ENCODE results near the gene LIMK1.
A peak's percentile ranks its signal among the peaks of the same experiment; 100 is the strongest.
"Not testable (repeated sequence)": the region's sequence is repeated elsewhere in the genome, so short reads cannot be mapped to it uniquely, and the experiment has no call there.

The LIMK1 gene

DNA sequence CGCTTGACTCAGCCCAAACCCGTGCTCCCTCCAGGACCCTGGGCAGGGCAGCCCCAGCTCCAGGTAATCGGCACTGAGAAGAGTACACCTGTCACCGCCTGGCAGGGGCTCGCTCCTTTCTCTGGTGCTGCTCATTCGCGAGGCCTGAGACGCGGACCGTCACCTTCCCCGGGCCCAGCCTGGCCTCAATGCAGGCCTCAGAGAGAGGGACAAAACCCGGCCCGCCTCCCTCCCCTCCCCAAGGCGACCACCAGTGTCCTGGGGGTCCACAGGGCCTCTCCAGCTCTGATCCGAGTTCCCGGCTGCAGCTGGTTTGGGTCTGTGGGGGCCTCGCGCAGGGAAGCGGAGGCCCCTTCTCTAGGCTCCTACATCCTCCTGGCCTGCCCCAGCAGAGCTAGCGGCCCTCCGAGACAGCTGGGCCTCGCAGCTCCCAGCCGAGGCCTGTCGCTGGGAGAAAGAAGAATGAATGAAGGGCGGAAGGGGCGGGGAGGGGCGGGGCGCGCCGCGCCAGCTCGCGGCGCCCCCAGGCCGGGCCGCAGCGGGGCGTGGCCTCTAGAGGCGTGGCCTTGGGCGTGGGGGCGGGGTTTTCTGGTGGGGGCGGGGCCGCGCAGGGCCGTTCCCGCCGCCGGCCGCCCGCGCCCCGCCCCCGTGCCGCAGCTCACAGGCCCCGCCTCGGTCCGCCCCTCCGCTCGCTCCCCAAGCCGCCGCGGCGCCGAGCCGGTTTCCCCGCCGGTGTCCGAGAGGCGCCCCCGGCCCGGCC is at the start of gene LIMK1:
Gene LIMK1 (plus strand): TSS at position 688 of the 760 bp plus-strand sequence. CDS start 187 bp downstream, outside the sequence.
- peak; percentile 55 for DNase-seq

DNA sequence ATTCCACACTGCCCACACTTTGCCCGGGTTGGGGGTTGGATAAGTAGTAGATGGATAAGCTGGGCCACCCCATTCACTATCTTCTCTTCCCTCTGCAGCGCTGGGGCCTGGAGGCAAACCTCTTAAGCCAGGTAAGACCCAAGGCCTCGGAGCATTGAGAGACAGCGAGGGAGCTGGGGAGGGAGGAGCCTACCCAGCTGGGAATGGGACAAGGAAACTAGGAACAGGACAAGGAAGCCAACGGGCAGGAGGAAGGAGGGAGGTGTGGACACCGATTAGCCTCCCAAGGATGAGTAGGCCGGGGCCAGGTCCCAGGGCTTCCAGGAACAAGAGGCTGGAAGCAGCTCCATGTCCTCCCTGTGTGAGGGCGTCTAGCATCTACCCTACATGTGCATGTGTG is 46.0 kb upstream of the LIMK1 start:
- no peak for DNase-seq

DNA sequence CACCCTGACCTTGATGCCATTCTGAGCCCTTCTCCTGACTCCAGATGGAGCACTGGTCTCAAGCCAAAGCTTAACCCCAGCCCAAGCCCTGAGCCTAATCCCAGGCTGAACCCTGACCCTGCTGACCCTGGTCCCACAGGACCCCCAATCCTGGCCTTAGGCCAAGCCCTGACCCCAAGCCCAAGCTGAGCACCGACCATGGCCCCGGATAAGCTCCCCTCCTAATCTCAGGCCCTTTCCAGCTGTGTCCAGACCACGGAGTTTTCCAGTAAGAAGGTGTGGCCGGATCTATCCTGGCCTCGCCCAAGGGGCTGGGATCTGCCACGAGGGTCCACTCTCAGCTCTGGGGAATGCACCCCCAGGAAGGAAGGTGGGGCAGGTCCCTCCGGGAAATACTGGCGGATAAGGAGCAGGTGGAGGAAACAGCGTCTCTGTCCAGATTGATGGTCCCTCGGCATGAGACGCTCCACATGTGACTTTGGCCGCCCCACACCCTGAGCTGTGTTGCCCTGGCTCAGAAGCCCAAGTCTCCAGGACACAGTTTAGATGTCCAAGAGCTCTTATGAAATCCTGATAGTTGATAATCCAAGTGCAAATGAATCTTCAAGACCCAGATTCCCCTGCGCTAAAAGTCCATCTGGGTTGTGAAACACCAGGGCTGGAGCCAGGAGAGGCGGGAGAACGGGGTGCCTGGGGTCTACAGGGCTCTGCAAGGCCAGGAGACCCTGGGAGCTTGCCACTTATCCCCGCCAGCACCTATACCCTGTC is 45.2 kb upstream of the LIMK1 start:
- DNase-seq: no peak

DNA sequence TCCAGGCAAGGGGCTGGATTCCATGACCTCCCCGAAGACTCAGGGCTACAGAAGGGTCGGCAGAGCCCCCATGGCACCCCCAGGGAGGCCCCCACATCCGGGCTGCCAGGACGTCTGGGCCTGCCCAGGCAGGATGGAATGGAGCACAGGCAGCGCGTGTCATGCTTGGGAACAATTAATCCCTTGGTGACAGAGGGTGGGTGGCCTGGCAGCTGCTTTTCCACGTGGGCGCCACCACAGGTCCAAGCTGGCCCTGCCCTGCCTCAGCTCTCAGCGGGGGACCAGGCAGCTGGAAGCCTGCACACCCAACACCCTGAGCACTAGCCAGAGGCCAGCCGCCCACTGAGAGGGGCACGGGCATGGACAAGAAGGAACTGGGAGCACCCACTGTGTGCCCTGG is 44.3 kb upstream of the LIMK1 start:
- DNase-seq: no peak

DNA sequence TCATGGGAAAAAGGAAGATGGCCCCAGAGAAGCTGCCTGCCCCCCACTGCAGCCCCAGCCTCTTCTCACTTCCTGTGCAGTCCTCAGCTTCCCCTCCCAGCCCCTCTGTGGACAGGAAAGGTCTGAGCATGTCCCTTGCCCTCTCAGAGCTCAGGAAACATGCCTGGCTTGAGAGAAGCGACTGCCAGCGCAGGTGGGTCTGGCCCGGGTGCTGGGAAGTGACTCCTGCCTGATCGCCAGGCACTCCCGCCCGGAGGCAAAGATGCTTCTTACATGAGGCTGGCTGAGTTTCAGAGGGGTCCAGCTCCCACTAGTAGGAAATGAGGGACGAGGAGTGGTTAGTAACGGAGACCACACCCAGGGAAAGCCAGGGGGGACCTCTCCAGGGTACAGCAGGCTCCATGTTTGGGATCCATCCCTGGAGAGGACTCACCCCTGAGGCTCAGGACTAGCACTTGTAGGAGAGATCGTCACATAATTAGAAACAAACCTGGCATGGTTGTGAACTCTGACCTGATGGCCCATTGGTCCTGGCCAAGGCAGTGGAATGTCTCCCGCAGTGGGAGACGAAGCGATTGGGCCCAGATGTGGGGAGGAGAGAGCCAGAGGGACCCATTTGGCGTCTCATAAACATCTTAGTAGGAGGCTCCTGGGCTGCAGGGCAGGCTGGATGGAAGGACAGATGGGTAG is 43.4 kb upstream of the LIMK1 start:
- DNase-seq: no peak

DNA sequence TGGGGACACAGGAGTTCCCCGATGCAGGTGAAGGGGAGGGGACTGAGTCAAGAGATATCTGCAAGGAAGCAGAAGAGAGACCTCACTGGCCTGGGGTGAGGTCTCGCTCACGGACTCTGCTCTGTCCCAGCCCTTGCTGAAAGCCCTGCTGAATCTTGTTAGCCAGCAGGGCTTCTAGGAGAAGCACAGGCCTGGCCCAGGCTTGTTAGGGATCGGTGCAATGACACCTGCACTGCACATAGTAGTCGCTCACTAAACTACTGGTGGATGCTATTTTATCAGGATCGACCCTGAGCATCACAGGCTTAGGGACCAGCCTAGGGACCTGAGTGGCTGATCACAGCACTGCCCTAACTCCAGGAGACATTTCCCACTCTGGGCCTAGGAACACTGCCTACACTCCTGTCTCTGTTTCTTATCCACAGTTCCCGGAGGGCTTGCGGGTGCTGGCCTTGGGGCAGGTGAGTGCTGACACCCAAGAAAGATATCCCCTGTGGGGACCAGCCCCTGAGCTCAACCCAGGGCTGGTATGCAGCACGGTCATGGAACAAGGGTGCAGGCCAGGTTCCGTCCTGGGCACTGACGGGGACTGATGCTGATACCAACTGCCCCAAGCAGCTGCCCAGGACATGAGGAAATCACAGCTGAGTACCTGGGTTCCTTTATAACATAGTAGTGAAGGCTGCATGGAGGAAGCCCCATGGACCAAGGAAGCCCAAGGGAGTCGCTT is 42.6 kb upstream of the LIMK1 start:
- DNase-seq: no peak

DNA sequence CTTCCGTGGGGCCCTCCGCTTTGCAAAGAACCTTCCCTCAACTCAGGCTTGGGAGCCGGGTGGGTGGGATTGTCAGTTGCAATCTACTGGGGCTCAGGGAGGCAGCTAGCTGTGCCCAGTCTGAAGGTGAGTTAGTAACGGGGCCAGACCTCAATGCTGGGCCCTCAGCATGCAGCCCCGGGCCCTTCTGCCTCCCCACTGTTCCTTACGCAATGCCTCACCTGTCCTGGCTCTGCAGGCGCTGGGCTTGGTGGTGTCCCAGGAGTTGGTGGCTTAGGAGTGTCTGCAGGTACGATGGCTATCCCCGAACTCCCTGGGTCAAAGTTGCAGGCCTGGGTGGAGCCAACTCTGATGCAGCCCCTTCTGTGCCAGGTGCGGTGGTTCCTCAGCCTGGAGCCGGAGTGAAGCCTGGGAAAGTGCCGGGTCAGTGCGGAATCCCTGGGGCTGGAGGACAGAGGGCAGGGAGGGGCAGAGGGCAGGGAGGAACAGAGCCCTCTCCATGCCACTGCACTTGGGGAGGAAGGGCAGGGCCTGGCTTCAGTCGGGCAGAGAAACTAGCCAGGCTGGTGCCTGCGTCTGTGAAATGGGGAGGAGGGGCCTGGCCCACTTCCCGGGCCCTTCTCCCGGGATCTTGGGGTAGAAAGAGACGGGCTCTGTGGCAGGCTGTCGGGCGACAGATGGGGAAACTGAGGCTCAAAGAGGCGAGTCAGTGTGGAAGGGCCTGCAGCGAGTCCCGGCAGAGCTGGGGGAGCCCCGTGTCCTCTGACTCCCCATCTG is 40.7 kb upstream of the LIMK1 start:
- no peak for DNase-seq

DNA sequence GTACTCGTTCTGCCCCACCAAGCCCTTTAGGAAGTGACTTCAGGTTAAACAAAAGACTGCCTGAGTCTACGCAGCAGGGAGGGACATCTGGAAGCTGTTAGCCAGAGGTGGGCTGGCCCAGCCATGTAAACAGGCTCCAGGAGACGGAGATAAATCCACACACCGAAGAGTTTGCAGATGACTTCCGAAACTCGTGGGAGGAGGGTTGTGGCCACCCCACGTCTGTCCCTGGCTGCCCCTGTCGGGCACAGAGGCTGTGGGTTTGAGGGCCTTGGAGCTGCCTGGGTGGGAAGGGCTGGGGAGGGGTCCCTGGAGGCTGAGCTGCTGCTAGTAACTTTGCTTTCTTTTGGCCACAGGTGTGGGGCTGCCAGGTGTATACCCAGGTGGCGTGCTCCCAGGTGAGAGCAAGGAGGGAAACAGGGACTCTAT is 40.1 kb upstream of the LIMK1 start:
- no peak for DNase-seq

DNA sequence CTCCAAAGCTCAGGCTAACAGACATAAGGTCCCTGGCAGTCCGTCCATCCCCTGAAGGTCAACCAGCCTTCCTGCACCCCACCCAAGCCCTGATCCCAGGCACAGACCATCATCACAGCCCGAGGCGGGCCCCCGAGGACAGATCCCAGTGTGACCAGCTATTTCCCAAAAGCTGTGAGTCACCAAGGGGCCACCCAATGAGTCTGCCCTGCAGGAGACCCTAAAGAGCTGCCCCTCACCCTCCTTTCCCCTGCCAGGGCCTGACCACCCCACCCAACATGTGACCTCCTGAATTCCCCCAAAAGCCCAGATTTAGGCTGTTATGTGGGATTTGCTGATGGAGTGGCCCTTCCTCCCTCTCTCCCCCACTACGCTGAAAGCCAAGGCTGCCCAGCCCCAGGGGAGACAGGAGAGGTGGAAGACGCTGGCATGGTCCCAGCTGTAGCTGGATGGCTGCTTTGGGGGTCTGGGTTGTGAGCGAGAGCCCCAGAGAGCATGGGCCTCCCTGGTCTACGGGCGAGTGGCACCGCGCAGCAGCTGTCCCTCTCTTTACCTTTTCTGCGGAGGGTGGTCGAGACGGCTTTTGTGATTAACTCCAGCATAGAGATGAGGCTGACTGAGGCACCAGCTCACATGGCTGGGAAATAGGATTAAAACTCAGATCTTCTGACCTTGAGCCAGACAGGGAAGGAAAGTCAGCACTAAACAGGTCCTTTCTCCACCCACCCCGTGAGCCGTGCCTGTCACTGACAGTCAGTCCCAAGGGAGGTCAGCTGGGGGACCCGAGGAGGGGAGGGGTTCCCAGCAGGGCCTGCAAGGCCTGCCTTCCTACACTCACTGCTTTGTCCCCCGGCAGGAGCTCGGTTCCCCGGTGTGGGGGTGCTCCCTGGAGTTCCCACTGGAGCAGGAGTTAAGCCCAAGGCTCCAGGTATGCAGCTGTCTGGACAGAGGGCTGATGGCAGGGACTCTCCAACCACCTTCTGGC is 38.9 kb upstream of the LIMK1 start:
- no peak for DNase-seq

DNA sequence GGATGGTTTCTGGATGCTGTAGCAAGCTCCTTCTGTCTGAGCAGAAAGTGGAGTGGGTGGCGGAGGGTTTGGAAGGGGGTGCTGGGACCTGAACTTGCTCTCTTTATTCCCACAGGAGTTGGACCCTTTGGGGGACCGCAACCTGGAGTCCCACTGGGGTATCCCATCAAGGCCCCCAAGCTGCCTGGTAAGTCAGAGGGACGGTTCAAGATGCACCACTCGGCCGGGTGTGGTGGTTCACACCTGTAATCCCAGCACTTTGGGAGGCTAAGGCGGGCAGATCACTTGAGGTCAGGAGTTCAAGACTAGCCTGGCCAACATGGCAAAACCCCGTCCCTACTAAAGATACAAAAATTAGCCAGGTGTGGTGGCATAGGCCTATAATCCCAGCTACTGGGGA is 37.0 kb upstream of the LIMK1 start:
- not testable (repeated sequence) for DNase-seq

DNA sequence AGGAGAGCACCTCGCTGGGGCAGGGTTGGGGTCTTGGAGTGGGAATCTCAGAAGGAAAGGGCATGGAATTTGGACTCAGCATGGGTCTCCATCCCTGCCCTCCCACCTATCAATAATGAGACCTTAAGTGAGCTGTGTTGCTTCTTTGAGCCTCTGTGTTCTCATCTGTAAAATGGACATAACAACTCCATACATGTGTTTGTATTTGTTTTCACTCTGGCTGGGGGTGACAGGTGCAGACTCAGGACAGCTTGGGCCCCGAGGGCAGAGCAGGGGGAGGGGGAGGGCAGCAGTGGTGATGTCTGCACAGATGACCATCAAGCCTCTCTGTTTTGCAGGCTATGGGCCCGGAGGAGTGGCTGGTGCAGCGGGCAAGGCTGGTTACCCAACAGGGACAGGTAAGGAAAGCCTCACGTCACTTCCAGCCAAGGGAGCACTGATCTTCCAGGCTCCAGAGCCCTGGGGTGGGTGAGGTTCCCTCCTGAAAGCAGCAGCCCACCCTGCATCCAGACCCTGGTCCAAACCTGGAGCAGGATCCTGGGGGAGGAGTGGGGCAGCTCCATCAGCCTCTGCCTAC is 35.7 kb upstream of the LIMK1 start:
- no peak for DNase-seq

DNA sequence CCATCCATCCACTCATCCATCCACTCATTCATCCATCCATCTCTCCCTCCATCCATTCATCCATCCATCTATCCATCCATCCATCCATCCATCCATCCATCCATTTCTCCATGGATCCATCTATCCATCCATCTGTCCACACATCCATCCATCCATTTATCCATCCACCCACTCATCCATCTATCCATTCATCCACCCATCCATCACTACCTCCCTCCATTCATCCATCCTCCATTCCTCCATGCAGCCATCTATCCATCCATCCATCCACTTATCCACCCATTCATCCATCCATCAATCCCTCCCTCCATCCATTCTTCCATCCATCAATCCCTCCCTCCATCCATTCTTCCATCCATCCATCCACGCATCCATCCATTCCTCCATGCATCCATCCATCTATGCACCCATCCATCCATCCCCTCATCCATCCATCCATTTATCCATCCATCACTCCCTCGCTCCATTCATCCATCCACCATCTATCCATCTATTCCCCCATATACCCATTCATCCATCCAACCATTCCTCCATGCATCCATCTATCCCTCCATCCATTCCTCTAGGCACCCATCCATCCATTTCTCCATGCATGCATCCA is 34.5 kb upstream of the LIMK1 start:
- no peak for DNase-seq

DNA sequence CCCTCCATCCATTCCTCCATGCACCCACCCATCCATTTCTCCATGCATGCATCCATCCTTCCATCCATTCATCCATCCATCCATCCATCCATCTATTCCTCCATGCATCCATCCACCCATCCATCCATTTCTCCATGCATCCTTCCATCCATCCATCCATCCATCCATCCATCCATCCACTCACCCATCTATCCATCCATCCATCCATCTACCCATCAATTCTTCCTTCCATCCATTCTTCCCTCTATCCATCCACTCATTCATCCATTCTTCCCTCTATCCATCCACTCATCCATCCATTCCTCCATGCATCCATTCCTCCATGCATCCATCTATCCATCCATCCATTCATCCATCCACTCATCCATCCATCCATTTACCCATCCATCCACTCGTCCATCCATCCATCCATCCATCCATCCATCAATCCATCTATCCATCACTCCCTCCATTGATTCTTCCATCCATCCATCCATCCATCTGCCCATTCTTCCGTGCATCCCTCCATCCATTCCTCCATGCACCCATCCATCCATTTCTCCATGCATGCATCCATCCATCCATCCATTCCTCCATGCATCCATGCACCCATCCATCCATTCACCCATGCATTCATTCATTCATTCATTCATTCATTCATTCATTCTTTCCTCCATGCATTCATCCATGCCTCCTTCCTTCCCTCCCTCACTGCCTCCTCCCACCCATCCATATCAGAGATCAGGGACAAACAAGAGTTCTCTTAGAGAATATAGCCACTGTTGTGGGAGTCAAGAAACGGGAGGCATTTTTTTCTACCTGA is 33.4 kb upstream of the LIMK1 start:
- DNase-seq: no peak

DNA sequence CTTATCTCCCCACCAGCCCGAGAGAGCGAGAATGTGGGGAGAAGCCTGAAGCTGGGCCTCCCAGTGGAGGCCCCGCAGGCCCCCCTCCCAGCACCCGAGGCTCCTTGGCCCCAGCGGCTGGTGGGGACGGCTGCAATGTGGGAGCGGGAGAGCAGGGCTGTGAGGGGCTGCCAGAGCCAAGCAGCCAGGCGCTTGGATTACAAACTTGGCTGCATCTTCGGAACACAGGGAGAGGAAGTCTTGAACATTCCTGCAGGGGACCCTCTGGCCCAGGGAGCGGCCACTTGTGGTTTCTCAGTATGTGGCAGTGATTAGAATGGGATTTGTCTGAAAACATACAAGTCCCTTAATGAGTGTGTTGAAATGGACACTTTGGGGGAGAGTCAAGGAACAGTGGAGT is 32.4 kb upstream of the LIMK1 start:
- DNase-seq: no peak

DNA sequence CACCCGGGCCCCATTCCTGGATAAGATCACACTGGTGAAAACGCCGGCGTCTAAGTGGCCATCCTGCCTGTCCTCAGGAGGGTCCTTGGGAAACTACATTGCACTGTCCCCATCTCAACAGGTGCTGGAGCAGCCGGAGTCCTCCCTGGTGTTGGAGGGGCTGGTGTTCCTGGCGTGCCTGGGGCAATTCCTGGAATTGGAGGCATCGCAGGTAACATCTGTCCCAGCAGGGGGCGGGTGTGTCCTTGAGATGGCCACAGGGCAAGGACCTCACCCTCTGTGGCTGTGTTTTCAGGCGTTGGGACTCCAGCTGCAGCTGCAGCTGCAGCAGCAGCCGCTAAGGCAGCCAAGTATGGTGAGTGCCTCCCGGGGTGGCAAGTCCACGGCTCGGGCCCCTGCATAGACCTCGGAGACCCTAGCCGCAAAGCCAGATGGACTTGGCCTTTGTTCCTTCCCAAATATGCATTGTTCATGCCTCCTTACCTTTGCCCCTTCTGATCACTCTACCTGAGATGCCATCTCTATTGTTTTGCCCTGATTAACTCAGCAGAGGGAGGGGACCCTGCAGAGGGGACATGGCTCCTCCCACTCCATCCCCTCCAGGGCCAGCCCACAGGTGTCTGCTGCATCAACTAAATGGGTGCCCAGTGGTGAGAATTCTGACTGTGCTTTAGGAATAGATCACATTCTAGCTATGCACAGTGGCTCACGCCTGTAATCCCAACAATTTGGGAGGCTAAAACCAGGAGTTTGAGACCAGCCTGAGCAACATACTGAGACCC is 31.8 kb upstream of the LIMK1 start:
- DNase-seq: no peak

DNA sequence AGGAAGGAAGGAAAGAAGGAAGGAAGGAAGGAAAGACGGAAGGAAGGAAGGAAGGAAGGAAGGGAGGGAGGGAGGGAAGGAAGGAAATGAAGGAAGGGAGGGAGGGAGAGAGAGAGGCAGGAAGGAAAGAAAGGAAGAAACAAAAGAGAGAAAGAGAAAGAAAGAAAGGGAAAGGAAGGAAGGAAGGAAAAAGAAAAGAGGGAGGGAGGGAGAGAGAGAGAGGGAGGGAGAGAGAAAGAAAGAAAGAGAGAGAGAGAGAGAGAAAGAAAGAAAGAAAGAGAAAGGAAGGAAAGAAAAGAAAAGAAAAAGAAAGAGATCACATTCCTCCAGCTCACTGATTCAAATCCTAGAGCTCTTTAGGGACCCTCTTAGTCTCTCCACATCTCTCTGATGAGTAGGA is 31.0 kb upstream of the LIMK1 start:
- DNase-seq: no peak

DNA sequence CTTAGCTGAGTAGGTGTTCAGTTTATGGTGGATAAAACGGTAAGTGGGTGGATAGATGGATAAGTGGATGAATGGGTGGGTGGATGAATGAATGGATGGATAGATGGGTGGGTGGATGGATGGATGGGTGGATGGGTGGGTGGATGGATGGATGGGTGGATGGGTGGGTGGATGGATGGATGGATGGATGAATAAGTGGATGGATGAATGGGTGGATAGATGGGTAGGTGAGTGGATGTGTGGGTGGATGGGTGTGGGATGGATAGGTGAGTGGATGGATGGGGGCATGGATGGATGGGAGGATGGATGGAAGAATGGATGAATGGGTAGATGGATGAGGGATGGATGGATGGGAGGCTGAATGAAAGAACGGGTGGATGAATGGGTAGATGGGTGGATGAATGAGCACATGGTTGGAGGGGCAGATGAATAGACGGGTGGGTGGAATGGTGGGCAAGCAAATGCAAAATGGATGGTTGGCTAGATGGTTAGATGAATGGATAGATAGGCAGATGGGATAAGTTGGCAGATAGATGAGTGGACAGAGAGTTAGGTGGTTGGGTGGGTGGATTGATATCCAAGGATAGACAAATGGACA is 29.9 kb upstream of the LIMK1 start:
- DNase-seq: no peak

All from DMS79 treated with DMSO at 0.1 percent for 48 hours (cell line).